NCI-H2227 treated with DMSO at 0.1 percent for 48 hours (cell line): Measurements from ENCODE around the gene CFAP97.
"Not testable (repeated sequence)": the region's sequence is repeated elsewhere in the genome, so short reads cannot be mapped to it uniquely, and the experiment has no call there.

Source experiments
- DNase-seq: peaks from one replicate; lab custom pipeline; 2025; lab: John Stamatoyannopoulos, UW

The CFAP97 gene

DNA sequence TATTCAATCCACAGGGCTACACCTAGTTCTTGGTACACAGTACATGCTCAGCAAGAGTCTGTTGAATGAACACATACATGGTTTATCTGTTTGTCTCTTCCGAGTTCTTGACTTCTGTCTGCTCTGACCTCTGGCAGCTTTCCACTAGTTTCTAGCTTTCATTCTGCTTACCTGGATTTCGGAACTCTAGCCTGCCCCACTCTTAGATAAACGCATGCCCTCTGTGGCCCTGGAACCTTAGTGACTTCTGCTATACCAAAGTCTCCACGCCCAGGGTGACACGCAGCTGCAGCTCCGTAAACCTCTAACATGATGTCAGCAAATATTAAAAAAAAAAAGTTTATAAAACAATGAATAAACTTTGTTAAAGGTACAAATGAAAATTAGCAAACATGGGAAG lies 62.0 kb downstream of the CFAP97 start:
- no peak for DNase-seq

DNA sequence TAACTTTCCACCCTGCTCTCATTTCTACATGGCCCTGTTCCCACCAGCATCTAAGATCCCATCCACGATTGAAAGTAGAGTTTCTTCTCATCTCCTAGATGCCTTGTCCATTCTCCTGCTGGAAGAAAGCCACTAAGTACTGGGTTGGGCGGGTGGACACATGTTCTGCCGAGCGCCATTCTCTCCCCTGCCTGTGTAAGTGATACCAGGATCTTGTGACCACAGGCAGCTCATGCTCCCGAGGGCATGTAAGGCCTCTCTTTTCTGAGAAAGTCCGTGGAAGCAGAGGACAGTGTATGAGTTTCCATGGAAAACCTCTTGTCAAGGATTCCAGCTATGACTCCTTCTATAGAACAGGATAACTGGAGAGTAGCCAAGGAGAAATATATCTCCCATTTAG lies 64.1 kb downstream of the CFAP97 start:
- DNase-seq: no peak

DNA sequence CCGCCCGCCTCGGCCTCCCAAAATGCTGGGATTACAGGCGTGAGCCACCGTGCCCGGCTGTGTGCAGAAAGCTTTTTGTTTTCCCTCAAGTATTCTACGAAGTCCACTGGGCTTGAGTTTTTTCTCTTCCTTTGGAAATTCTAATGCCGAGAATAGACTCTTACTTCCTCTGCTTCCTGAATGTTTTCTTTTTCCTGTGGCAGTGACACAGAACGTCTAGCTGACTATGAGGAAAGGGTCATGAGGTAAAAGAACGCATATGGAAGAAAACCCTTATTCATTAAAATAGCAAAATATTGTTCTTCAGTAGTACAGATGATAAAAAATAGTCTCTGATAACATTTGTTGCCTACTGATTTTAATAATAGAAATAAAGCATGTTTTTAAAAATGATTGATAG lies 65.6 kb downstream of the CFAP97 start:
- no peak for DNase-seq

DNA sequence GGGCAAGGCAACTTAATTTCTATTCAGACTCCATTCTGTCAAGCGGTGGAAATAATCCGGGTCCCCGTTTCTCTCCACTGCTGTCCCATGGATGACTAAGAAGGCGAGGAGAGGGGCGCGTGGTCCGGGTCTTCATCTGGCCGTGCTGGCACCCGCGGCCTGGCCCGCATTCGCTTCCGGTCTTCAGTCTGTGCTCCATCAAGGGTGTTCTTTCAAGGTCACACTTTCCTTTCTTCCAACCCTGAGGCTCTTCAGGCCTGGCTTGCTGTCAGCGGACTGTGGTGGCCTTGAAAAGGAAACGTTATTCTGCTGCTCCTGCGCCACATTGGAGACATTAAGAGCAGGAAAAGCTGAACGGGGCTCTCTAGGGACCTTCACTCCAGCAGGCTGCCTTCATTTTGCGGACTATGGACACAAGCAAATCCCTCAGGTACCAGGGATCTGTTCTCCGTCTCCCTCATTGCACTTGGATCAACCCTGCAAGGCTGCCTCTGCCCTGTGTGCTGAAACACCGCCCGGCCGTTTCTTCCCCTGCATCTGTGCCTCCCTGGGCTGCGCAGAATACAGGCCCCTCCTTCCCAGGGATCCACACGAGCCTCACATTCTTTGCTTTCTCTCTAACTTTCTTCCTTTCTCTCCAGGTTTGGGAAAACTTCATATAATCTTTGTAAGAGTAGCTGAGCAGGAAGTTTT lies 66.4 kb downstream of the CFAP97 start:
- DNase-seq: no peak

DNA sequence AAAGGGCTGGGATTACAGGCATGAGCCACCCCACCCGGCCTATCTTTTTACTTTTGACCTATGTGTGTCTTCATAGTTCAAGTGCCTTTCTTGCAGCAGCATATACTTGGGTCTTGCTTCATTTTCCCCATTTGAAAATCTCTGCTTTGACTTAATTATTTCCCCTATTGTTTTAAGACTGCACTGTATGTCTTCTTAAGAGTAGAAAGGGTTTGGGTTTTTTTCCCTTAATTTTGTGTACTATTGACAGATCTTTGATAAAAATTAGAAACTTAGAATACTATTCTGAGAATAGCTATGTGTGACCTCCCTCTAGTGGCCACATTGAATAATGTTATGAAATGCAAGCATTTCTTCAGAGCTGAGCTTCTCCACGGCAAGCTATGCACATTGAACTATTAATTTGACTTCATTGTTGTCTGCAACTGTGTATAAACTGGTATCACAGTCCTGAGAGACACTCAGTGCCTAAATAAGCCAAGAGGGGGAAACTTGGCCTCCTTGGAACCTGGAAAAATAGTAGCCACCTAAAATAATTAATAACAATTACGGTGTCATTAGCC lies 69.4 kb downstream of the CFAP97 start:
- DNase-seq: peak; percentile 18

DNA sequence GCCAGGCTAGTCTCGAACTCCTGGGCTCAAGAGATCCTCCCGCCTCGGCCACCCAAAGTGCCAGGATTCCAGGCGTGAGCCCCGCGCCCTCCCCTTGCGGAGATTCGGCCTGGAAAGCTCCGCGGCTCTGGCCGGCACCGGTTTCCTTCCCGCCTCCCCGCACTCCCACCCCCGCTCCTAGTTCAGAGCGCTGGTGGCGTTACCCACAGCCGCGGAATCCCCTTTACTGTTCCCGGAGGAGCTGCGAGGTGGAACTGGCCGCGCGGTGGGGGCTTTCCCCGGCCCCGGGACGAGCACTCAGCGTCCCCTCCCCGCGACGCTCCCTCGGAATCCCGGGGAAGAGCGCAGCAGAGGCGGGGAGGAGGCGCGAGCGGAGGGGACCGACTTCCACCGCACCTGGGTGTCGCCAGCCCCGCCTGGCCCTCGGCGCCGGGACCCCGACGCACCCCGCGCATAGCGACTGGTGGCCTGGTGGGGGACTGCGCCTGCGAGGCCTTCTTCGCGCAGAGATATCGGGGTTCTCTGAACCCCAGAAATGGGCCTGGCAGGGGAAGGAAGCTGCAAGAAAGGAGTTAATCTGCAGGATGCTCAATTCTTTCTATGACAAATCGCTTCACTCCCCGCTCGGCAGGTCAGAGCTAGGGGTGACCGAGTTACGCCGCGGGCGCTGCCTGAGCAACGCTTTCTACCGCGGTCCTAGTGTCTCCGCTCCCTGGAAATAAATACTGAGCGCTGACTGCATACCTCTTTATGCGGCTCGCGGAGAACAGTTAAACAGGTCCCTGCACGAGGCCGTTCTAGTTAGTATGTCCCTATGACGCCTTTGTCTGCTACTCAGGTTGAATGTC lies 75.3 kb downstream of the CFAP97 start:
- DNase-seq: peak; percentile 51

DNA sequence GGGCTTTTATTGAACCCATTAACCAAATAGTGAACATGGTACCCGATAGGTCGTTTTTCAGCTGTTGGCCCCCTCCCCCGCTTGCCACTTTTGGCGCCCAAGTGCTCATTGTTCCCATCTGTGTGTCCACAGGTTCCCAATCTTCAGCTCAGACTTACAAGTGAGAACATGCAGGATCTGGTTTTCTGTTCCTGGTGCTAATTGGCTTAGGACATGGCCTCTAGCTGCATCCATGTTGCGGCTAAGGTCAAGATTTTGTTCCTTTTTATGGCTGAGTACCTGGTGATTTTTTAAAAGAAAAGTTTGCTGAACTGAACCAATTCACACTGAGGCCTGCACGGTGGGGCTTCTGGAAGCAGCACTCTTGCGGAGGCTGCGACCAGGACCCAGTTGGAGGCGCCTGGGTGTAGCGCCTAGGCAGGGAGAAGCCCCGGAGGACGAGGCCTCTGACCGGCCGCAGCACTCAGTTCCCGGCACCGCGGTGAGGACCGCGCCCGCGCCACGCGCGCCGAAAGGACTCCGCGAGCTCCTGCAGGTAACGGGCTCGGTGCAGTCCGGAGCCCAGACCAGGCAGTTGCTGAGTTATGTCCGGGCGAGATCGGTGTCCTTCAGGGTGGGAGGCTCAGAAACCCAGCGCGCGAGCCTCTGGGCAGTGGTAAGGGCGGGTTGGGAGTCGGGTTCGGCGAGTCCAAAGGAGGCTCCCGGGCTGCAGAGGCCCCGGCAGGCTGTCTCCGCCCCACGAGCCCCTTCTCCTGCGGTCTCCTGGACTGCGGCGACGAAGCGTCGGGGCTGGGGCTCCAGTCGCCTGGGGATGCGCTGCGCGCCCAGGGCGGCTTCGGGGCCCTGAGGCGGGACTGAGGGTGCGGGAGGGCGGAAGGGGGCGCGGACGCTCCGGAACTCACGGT lies 76.5 kb downstream of the CFAP97 start:
- DNase-seq: peak; percentile 34

DNA sequence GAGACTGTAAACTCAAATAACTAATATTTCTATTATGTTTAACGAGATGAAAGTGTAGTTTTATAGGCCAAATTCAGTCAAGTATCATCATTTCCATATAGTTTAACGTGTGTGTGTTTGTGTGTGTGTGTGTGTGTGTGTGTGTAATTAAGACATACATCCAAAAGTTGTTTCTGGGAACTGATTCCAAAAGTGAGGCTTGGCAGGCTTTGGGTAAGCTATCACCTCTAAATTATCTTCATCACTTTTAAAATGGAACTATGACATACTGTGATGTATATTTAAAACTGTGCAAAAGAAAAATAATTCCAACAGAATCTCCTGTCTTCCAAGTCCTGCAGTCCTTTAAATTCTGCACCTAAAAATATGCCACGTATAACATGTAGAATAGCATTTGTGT lies 79.8 kb downstream of the CFAP97 start:
- no peak for DNase-seq

DNA sequence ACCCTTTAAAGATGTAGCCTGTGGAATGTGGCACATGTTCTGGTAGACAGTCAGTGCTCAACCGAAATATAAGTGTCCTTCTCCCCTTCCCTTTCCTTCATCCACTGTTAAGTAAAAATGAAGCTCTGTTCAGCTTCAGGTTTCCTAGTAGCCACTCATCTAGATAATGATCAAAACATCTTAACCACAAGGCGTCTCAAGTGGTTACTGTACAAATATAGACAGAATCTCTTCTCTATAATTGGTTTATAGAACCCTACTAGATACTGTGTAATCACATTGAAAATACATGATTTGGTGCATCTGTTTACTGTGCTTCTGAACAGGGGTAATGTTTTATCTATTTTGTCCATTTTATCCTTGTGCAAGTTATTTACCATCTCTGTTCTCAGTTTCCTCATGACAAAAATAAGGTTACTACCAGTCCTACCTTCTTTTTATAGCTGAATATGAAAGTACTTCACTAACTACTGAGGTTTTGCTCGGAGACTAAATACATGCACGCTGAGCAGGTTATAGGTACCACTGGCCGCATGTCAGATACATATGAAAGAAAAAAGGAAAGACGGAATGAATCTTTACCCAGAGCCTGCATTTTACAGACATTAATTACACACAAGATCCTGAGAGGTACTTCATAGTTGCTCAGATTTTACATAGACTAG lies 81.0 kb downstream of the CFAP97 start:
- DNase-seq: no peak

DNA sequence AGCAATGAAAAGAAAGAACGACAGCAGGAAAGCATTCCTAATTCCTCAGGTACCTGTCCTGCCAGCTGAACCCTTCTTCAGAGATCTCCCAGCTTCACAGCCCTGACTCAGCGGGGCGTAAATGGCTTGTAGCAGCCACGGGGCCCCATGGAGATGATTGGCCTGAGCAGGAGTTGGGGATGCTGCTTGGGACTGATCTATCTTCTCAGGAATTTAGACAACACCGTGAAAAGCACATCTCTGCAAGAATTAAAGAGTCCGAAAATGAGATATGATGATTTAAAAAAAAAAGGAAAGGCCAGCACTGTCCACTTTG lies 83.2 kb downstream of the CFAP97 start:
- no peak for DNase-seq

DNA sequence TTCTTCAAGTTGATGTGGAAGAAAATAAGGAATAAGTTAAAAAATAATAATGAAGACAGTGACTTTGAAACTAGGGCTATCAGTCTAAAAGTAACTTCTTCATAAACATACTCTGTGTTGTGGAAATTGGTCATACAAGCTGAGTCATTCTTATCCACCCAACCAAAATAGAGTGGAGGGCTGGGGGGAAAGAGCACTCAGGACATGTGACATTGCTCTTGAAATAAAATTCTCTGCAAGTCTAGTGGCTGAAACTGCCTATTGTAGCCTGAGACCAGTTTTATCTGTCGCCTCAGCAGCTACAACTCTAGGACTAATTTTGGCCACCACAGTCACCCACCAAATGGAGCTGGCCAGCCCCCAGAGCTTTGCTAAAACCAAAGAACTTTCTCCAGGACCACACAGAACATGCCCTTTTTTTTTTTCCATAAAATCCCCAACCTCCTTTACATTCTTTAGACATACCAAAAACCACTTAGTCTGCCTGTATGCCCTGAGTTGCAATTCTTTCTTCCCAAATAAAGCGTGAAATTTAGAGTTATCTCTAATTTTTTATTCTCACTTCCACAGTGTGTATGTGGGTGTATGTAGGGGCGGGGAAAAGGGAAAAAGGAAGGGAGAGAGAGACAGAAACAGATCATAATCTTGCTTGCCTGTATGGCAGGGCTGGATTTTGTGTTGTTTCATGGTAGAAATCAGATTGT lies 83.7 kb downstream of the CFAP97 start:
- no peak for DNase-seq

DNA sequence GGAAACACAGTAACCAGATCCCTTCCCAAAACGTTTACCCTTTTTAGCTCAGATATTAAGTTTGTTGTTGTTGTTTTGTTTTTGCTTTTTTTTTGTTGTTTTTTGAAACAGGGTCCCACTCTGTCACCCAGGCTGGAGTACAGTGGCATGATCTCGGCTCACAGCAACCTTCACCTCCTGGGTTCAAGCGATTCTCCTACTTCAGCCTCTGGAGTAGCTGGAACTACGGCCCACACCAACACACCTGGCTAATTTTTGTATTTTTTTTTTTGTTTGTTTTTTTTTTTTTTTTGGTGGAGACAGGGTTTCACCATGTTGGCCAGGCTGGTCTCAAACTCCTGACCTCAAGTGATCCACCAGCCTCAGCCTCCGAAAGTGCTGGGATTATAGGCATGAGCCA lies 84.3 kb downstream of the CFAP97 start:
- not testable (repeated sequence) for DNase-seq

DNA sequence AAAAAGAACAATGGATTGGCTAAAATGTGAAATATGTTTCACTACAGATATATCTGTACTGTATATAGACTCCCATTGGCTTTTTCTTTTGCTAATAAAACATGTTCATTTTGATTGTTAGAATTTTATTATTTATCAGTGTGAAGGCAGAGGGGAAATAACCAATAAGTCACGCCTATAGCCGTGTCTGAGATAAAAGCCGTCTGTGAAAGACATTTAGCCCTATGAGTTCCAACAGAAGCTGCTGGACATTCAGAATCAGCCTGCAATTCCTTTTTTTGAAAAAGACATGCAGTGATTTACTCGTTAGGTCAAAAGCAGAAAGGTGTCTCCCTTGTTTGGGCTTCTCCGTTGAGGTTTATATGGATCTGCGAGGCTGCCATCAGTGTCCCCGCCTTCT lies 84.9 kb downstream of the CFAP97 start:
- DNase-seq: no peak

DNA sequence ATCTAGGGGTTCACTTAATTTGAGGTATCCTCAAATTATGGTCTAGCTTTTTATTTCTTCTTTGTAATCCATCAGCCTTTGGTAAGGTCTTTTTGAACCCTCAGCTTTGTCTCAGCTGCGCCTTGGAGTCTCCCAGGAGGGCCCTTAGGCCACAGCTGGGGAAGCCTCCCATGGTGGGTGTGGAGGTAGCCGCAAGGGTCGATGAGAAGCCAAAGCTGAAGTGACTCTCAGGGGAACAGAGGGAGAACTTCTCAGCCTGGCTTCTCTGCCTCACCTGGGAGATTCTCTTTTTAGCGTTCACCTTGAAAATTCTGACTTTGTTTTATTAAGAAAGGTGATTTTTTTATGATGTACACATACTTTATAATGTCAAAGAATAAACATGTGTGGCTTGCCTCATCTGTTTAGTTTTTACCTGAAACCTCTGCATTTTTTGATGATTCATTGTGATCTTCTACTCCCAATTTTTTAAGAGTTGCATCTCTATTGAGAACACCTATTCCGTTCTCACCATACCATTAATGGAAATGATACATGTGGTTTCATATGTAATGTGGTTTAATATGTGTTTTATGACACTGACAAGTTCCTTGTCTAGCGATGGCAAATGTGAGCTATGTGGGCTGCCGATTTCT lies 86.4 kb downstream of the CFAP97 start:
- no peak for DNase-seq

DNA sequence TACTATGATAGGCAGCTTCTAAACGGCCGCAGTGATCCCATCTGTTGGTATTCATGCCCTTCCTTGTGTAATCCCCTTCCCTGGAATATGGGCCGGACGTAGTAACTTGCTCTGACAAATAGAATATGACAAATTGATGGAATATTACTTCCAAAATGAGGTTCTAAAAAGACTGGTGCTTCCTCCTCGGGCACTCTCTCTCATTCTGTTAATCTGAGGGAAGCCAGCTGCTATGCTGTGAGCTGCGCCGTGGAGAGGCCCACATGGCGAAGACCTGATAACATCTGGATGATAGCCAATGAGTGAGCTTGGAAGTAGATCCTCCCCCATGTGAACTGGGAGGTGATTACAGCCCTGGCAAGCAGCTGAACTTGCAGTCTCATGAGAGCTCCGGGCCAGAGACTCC lies 88.0 kb downstream of the CFAP97 start:
- DNase-seq: peak; percentile 60

DNA sequence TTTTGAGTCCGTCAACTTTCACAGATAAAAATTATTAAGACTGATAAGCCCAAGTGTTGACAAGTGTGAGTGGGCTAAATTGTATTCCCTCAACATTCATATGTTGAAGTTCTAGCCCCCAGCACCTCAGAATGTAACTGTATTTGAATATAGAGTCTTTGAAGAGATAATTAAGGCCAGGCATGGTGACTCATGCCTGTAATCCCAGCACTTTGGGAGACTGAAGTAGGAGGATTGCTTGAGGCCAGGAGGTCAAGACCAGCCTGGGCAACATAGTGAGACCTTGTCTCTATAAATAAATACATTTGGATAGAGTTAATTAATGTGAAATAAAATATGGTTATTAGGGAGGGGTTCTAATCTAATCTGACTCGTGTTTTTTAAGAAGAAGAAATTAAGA lies 90.5 kb downstream of the CFAP97 start:
- DNase-seq: no peak

DNA sequence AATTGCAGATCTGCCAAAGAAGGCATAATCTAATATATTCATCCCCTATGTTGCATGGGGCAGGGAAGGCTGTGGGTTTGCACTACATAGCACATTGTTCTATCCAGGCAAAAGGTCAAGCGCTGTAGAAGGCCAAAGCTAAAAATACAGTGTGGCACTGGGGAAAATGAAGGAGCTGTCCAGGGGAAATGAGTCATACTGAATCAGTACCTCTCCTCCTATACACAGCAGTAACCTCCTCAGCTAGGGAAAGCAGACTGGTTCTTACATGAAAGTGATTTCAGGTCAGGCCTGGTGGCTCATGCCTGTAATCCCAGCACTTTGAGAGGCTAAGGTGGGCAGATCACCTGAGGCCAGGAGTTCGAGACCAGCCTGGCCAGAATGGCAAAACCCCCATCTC lies 91.7 kb downstream of the CFAP97 start:
- peak; percentile 8 for DNase-seq

DNA sequence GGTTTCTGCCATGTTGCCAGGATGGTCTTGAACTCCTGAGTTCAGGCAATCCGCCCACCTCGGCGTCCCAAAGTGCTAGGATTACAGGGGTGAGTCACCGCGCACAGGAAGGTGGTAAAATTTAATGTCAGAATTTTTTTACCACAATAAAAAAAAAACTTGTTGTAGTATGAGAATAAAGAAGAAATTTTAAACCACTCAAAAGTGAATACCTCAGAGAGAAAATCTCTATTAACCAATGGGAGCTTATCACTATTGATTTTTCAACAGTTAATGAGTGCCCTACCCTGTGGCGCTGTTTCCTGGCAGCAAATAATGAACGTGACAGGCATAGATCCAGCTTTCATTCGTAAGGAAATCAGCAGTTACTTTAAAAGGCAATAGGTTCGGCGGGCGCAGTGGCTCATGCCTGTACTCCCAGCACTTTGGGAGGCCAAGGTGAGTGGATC lies 93.4 kb downstream of the CFAP97 start:
- DNase-seq: no peak

DNA sequence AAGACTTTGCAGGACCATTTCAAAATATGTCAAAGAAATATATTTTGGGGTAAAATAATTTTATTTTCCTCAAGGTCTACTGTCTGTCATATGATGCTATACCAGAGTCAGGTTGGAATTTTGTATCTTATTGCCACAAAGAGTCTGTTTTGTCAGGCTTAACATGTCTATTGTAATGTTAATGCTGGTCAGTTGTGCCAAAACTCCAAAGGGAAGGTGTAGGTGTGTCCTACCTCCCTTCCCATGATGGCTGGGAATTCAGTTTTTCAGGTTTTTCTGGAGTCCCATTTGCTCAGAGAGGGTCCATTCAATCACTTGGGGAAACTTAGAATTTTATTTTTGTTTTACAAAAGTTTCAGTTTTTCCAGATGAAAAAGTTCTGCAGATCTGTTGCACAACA lies 94.1 kb downstream of the CFAP97 start:
- DNase-seq: no peak
